WTC11 (cell line): Measurements from ENCODE around the gene PDK2.
A peak's percentile ranks its signal among the peaks of the same experiment; 100 is the strongest.

Source experiments
- CREB1 ChIP-seq: sonication (generic); formaldehyde crosslinking; IDR thresholded peaks from 2 replicates; pipeline ENCODE4 v1.8.0; 2023; ENCODE audit warnings: mild to moderate bottlenecking, missing genetic modification reagents
- CREM ChIP-seq: sonication (generic); formaldehyde crosslinking; IDR thresholded peaks from 2 replicates; pipeline ENCODE4 v1.8.1; 2022; ENCODE audit warnings: mild to moderate bottlenecking, missing genetic modification reagents, moderate library complexity
- ESRRA ChIP-seq: sonication (generic); formaldehyde crosslinking; IDR thresholded peaks from 2 replicates; pipeline ENCODE4 v1.8.1; 2022; ENCODE audit warnings: mild to moderate bottlenecking, missing genetic modification reagents, borderline replicate concordance
- FOXK1 ChIP-seq: sonication (generic); formaldehyde crosslinking; IDR thresholded peaks from 2 replicates; pipeline ENCODE4 v1.8.0; 2022; ENCODE audit warnings: mild to moderate bottlenecking, moderate library complexity, missing genetic modification reagents
- JUN ChIP-seq: sonication (generic); formaldehyde crosslinking; IDR thresholded peaks from 2 replicates; pipeline ENCODE4 v1.8.0; 2023; ENCODE audit warnings: mild to moderate bottlenecking, missing genetic modification reagents
- NR1H2 ChIP-seq: sonication (generic); formaldehyde crosslinking; IDR thresholded peaks from 2 replicates; pipeline ENCODE4 v1.9.0; 2021; ENCODE audit warnings: mild to moderate bottlenecking, moderate library complexity, missing genetic modification reagents
- NR2C2 ChIP-seq: sonication (generic); formaldehyde crosslinking; IDR thresholded peaks from 2 replicates; pipeline ENCODE4 v1.8.0; 2022; ENCODE audit warnings: mild to moderate bottlenecking, missing genetic modification reagents
- ZNF671 ChIP-seq: fragments of 250-450 bp; sonication (Bioruptor Pico); IDR thresholded peaks from 2 replicates; pipeline ENCODE4 v1.8.0; 2021; ENCODE audit warnings: mild to moderate bottlenecking
- TF ChIP-seq, protein P1 (sequence below): fragments of 200-600 bp; IDR thresholded peaks from 2 replicates; pipeline ENCODE4 v1.8.0; 2022; ENCODE audit warnings: antibody characterized with exemption
- TF ChIP-seq, protein P2 (sequence below): sonication (generic); formaldehyde crosslinking; IDR thresholded peaks from 2 replicates; pipeline ENCODE4 v1.8.0; 2022; ENCODE audit warnings: mild to moderate bottlenecking, missing genetic modification reagents
- TF ChIP-seq, protein P3 (sequence below): sonication (generic); formaldehyde crosslinking; conservative IDR thresholded peaks from 2 replicates; pipeline ENCODE4 v1.8.1; 2023; ENCODE audit warnings: mild to moderate bottlenecking, low read depth, missing genetic modification reagents, moderate library complexity
- TF ChIP-seq, protein P4 (sequence below): fragments of 250-450 bp; sonication (Bioruptor Pico); IDR thresholded peaks from 2 replicates; pipeline ENCODE4 v2.1.2; 2022; ENCODE audit warnings: mild to moderate bottlenecking, moderate library complexity
- TF ChIP-seq, protein P5 (sequence below): sonication (generic); formaldehyde crosslinking; IDR thresholded peaks from 2 replicates; pipeline ENCODE4 v1.8.0; 2022; ENCODE audit warnings: mild to moderate bottlenecking, missing genetic modification reagents
- TF ChIP-seq, protein P6 (sequence below): sonication (generic); formaldehyde crosslinking; IDR thresholded peaks from 2 replicates; pipeline ENCODE4 v1.8.1; 2022; ENCODE audit warnings: missing genetic modification reagents, borderline replicate concordance

DNA sequence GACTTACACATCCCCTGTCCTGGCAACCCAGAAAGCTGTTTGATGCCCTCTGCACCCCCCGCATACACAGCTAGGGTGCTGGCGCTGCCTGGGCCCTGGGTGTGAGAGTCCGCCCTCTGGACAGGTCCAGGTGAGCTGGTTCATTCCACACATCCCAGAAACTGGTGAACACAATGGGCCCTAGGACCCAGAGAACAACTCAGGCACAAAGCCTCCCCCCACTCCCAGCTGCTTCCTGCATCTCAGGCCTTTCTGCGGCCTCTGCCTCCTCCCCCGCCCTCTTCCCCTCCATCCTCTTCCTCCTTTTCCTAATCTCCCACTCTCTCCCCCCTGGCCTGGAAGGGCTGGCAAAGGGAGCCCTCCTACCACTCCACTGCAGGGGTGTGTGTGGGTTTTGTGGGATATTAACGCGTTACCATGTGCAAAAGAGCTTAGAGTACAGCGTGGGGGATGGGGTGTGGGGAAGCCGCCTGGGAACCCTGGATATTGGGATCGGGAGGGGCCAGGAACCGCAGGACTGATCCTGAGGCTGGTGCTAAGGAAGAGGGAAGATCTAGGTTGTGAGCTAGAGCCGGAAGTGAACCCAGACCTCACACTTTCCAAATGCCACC is 56.9 kb downstream of the PDK2 start:
- TF ChIP-seq, protein P1, sequence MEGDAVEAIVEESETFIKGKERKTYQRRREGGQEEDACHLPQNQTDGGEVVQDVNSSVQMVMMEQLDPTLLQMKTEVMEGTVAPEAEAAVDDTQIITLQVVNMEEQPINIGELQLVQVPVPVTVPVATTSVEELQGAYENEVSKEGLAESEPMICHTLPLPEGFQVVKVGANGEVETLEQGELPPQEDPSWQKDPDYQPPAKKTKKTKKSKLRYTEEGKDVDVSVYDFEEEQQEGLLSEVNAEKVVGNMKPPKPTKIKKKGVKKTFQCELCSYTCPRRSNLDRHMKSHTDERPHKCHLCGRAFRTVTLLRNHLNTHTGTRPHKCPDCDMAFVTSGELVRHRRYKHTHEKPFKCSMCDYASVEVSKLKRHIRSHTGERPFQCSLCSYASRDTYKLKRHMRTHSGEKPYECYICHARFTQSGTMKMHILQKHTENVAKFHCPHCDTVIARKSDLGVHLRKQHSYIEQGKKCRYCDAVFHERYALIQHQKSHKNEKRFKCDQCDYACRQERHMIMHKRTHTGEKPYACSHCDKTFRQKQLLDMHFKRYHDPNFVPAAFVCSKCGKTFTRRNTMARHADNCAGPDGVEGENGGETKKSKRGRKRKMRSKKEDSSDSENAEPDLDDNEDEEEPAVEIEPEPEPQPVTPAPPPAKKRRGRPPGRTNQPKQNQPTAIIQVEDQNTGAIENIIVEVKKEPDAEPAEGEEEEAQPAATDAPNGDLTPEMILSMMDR = no peak
- no peak; the same call in 1 of the 2 replicates for TF ChIP-seq CREM (CRISPR knock-in tag)
- TF ChIP-seq ZNF671 (CRISPR knock-in tag) = no peak
- TF ChIP-seq NR2C2 (CRISPR knock-in tag) = no peak
- TF ChIP-seq, protein P2, sequence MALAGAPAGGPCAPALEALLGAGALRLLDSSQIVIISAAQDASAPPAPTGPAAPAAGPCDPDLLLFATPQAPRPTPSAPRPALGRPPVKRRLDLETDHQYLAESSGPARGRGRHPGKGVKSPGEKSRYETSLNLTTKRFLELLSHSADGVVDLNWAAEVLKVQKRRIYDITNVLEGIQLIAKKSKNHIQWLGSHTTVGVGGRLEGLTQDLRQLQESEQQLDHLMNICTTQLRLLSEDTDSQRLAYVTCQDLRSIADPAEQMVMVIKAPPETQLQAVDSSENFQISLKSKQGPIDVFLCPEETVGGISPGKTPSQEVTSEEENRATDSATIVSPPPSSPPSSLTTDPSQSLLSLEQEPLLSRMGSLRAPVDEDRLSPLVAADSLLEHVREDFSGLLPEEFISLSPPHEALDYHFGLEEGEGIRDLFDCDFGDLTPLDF (CRISPR knock-in tag) = no peak
- no peak for TF ChIP-seq ESRRA (CRISPR knock-in tag)
- TF ChIP-seq, protein P3, sequence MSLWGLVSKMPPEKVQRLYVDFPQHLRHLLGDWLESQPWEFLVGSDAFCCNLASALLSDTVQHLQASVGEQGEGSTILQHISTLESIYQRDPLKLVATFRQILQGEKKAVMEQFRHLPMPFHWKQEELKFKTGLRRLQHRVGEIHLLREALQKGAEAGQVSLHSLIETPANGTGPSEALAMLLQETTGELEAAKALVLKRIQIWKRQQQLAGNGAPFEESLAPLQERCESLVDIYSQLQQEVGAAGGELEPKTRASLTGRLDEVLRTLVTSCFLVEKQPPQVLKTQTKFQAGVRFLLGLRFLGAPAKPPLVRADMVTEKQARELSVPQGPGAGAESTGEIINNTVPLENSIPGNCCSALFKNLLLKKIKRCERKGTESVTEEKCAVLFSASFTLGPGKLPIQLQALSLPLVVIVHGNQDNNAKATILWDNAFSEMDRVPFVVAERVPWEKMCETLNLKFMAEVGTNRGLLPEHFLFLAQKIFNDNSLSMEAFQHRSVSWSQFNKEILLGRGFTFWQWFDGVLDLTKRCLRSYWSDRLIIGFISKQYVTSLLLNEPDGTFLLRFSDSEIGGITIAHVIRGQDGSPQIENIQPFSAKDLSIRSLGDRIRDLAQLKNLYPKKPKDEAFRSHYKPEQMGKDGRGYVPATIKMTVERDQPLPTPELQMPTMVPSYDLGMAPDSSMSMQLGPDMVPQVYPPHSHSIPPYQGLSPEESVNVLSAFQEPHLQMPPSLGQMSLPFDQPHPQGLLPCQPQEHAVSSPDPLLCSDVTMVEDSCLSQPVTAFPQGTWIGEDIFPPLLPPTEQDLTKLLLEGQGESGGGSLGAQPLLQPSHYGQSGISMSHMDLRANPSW = no peak
- no peak for TF ChIP-seq CREB1 (CRISPR knock-in tag)
- TF ChIP-seq, protein P4, sequence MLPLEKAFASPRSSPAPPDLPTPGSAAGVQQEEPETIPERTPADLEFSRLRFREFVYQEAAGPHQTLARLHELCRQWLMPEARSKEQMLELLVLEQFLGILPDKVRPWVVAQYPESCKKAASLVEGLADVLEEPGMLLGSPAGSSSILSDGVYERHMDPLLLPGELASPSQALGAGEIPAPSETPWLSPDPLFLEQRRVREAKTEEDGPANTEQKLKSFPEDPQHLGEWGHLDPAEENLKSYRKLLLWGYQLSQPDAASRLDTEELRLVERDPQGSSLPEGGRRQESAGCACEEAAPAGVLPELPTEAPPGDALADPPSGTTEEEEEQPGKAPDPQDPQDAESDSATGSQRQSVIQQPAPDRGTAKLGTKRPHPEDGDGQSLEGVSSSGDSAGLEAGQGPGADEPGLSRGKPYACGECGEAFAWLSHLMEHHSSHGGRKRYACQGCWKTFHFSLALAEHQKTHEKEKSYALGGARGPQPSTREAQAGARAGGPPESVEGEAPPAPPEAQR (CRISPR knock-in tag) = no peak
- no peak for TF ChIP-seq JUN
- peak; percentile 66; the same call in 1 of the 2 replicates for TF ChIP-seq FOXK1 (CRISPR knock-in tag)
- TF ChIP-seq, protein P5, sequence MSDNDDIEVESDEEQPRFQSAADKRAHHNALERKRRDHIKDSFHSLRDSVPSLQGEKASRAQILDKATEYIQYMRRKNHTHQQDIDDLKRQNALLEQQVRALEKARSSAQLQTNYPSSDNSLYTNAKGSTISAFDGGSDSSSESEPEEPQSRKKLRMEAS (CRISPR knock-in tag) = no peak
- TF ChIP-seq, protein P6, sequence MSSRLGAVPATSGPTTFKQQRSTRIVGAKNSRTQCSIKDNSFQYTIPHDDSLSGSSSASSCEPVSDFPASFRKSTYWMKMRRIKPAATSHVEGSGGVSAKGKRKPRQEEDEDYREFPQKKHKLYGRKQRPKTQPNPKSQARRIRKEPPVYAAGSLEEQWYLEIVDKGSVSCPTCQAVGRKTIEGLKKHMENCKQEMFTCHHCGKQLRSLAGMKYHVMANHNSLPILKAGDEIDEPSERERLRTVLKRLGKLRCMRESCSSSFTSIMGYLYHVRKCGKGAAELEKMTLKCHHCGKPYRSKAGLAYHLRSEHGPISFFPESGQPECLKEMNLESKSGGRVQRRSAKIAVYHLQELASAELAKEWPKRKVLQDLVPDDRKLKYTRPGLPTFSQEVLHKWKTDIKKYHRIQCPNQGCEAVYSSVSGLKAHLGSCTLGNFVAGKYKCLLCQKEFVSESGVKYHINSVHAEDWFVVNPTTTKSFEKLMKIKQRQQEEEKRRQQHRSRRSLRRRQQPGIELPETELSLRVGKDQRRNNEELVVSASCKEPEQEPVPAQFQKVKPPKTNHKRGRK = no peak
- no peak for TF ChIP-seq NR1H2 (CRISPR knock-in tag)
